K562 (cell line): Measurements from ENCODE around the gene GPRIN1.

Source experiments
- CTCF ChIP-seq, 3 experiments: IDR thresholded peaks in 2 of 3; conservative IDR thresholded peaks in 1 of 3; 2 replicates each; pipeline ENCODE4 v1.5.1; 2011 to 2012; ENCODE audit warnings: low read length in 3 of 3, mild to moderate bottlenecking in 3 of 3, control low read depth in 2 of 3, improper control_type of control experiment in 1 of 3, inconsistent platforms in 1 of 3, low read depth in 1 of 3, mixed read lengths in 1 of 3, moderate library complexity in 1 of 3; ENCODE audit not compliant: insufficient read depth in 2 of 3
- DPF2 ChIP-seq: fragments of 450-650 bp; IDR thresholded peaks from 2 replicates; pipeline ENCODE4 v1.6.1; 2016
- FOXP1 ChIP-seq: sonication (generic); formaldehyde crosslinking; IDR thresholded peaks from 2 replicates; pipeline ENCODE4 v1.8.0; 2022; ENCODE audit warnings: mild to moderate bottlenecking, missing genetic modification reagents
- JUN ChIP-seq, 2 experiments: sonication (generic) in 1 of 2; formaldehyde crosslinking in 1 of 2; IDR thresholded peaks; 2 replicates each; pipeline versions ENCODE4 v1.6.1 to v1.8.0; 2012 to 2022; ENCODE audit warnings: borderline replicate concordance in 2 of 2, mild to moderate bottlenecking in 2 of 2, improper control_type of control experiment in 1 of 2, low read depth in 1 of 2, low read length in 1 of 2, missing genetic modification reagents in 1 of 2
- NRF1 ChIP-seq, 2 experiments: fragments of 450-650 bp; IDR thresholded peaks in 1 of 2; conservative IDR thresholded peaks in 1 of 2; 2 replicates each; pipeline ENCODE4 v1.6.1; 2014; ENCODE audit warnings: mild to moderate bottlenecking in 2 of 2
- POLR2A ChIP-seq: fragments of 450-650 bp; conservative IDR thresholded peaks from 2 replicates; pipeline ENCODE4 v1.6.1; 2016
- RAD21 ChIP-seq, 2 experiments: fragments of 250-450 bp in 1 of 2; fragments of 450-650 bp in 1 of 2; sonication (Bioruptor Pico) in 1 of 2; formaldehyde crosslinking in 1 of 2; IDR thresholded peaks in 1 of 2; conservative IDR thresholded peaks in 1 of 2; 2 replicates each; pipeline versions ENCODE4 v1.4.0 to v1.8.0; 2020 to 2022; ENCODE audit warnings: mild to moderate bottlenecking in 2 of 2, moderate library complexity in 1 of 2
- TBP ChIP-seq: optimal IDR thresholded peaks from 2 replicates; pipeline ENCODE3; 2011; ENCODE audit warnings: low read depth, low read length, improper control_type of control experiment
- THRAP3 ChIP-seq: fragments of 450-650 bp; IDR thresholded peaks from 2 replicates; pipeline ENCODE4 v1.6.1; 2016; ENCODE audit warnings: mild to moderate bottlenecking, inconsistent platforms, borderline replicate concordance
- ZNF24 ChIP-seq: fragments of 450-650 bp; IDR thresholded peaks from 2 replicates; pipeline ENCODE4 v1.6.1; 2016

GRCh38 chr5:176570044-176570443 is 39.9 kb downstream of the GPRIN1 start:
- TF ChIP-seq DPF2, result no peak
- no peak for TF ChIP-seq TBP
- TF ChIP-seq FOXP1 (CRISPR knock-in tag), result no peak
- peak; percentile 19 to 38 (median 34); a peak in 2 of 6 replicates for TF ChIP-seq CTCF (IDR thresholded peaks at IDR 0.05 in 2 of 3, conservative IDR thresholded peaks at IDR 0.05 in 1 of 3; ENCODE audit: insufficient read depth in 2 of 3, low read depth in 1 of 3, low read length in 3 of 3)
- no peak for TF ChIP-seq THRAP3
- no peak for TF ChIP-seq ZNF24
- TF ChIP-seq NRF1 (conservative IDR thresholded peaks at IDR 0.05 in 1 of 2, IDR thresholded peaks at IDR 0.05 in 1 of 2), result no peak
- no peak for TF ChIP-seq JUN (IDR thresholded peaks at IDR 0.05; ENCODE audit: borderline replicate concordance, low read depth, low read length)
- TF ChIP-seq JUN (CRISPR knock-in tag; IDR thresholded peaks at IDR 0.05; ENCODE audit: borderline replicate concordance), result no peak
- peak in 1 of 2 experiments; percentile 36; a peak in 2 of 4 replicates for TF ChIP-seq RAD21 (CRISPR knock-in tag; conservative IDR thresholded peaks at IDR 0.05 in 1 of 2, IDR thresholded peaks at IDR 0.05 in 1 of 2)
- TF ChIP-seq POLR2A, result no peak
